Measurements from ENCODE around the gene EBF3. TPM values are rescaled to one million over a fixed set of nuclear protein-coding genes. Genes with fewer than 3 reads are reported as not detected.

EBF3 gene
- total RNA-seq, 1 donor from 2014 or later, result 1.2 TPM

- Mint-ChIP-seq H3K27me3 (ENCODE audit: low read depth) (no peaks in the 10 kb centered on the region), H3K27ac (no peak overlapping the region), H3K4me3 (no peak overlapping the region), H3K36me3 (peaks cover 4% of the 10 kb centered on the region), H3K9me3 (no peaks in the 10 kb centered on the region), H3K4me1 (peaks cover 2% of the 10 kb centered on the region)
- TF ChIP-seq CTCF (IDR thresholded peaks at IDR 0.05; ENCODE audit: unreplicated experiment), result no peak
- no peak for DNase-seq (ENCODE audit: low spot score in 2 of 2, unreplicated experiment in 2 of 2)
Observed at GRCh38 chr10:129831150-129831549, 132.9 kb downstream of the EBF3 start.

- DNase-seq (ENCODE audit: low spot score in 2 of 2, unreplicated experiment in 2 of 2), result no peak
- no peak for TF ChIP-seq CTCF (IDR thresholded peaks at IDR 0.05; ENCODE audit: unreplicated experiment)
- Mint-ChIP-seq H3K27ac (no peak overlapping the region), H3K9me3 (peaks cover 10% of the 10 kb centered on the region), H3K36me3 (peaks cover 3% of the 10 kb centered on the region), H3K27me3 (ENCODE audit: low read depth) (no peaks in the 10 kb centered on the region), H3K4me3 (no peak overlapping the region), H3K4me1 (no peaks in the 10 kb centered on the region)
Observed at GRCh38 chr10:129825826-129826225, 138.2 kb downstream of the EBF3 start.

GRCh38 chr10:129825221-129825620 lies 138.9 kb downstream of the EBF3 start:
- H3K9me3 Mint-ChIP-seq, result peaks cover 11% of the 10 kb centered on the region
- TF ChIP-seq CTCF (IDR thresholded peaks at IDR 0.05; ENCODE audit: unreplicated experiment), result no peak
- DNase-seq (ENCODE audit: low spot score in 2 of 2, unreplicated experiment in 2 of 2), result no peak
- H3K27me3 Mint-ChIP-seq (ENCODE audit: low read depth), result no peaks in the 10 kb centered on the region
- no peaks in the 10 kb centered on the region for H3K4me1 Mint-ChIP-seq
- no peaks in the 10 kb centered on the region for H3K36me3 Mint-ChIP-seq
- no peak overlapping the region for H3K4me3 Mint-ChIP-seq
- H3K27ac Mint-ChIP-seq, result no peak overlapping the region

- Mint-ChIP-seq H3K9me3 (peaks cover 25% of the 10 kb centered on the region), H3K4me1 (no peaks in the 10 kb centered on the region), H3K4me3 (no peak overlapping the region), H3K27me3 (ENCODE audit: low read depth) (no peaks in the 10 kb centered on the region), H3K27ac (no peak overlapping the region), H3K36me3 (peaks cover 1% of the 10 kb centered on the region)
- no peak for DNase-seq (ENCODE audit: low spot score in 2 of 2, unreplicated experiment in 2 of 2)
- TF ChIP-seq CTCF (IDR thresholded peaks at IDR 0.05; ENCODE audit: unreplicated experiment), result no peak
Observed at GRCh38 chr10:129820451-129820850, 143.6 kb downstream of the EBF3 start.

- H3K4me3 Mint-ChIP-seq, result no peak overlapping the region
- H3K36me3 Mint-ChIP-seq, result peaks cover 1% of the 10 kb centered on the region
- H3K4me1 Mint-ChIP-seq, result peaks cover 7% of the 10 kb centered on the region
- DNase-seq (ENCODE audit: low spot score in 2 of 2, unreplicated experiment in 2 of 2), result no peak
- no peaks in the 10 kb centered on the region for H3K27me3 Mint-ChIP-seq (ENCODE audit: low read depth)
- H3K27ac Mint-ChIP-seq, result no peak overlapping the region
- no peak for TF ChIP-seq CTCF (IDR thresholded peaks at IDR 0.05; ENCODE audit: unreplicated experiment)
- H3K9me3 Mint-ChIP-seq, result peaks cover 15% of the 10 kb centered on the region
Observed at GRCh38 chr10:129816656-129817045, 147.4 kb downstream of the EBF3 start.
